Endothelial cell of umbilical vein (primary cell): ENCODE measurements around the gene ZFYVE28. TPM values are rescaled to one million over a fixed set of nuclear protein-coding genes. Genes with fewer than 3 reads are reported as not detected.

Experiments
- BruUV-seq: library from RNA; stranded (reverse); fragments of 400-500 nt; replicated peaks from 2 replicates; lab custom pipeline; 2021; lab: Mats Ljungman, UMichigan
- CTCF ChIA-PET: fragments of 300-600, 350-600 bp; sonication (Branson Sonifier 250); formaldehyde crosslinking; loops from one replicate; lab custom pipeline; 2021; ENCODE audit warnings: antibody characterized with exemption, inconsistent platforms; lab: Charles Lee
- POLR2A ChIA-PET: fragments of 300-600, 350-600 bp; sonication (Branson Sonifier 250); formaldehyde crosslinking; loops from one replicate; lab custom pipeline; 2021; ENCODE audit warnings: antibody characterized with exemption, inconsistent platforms; lab: Charles Lee
- DNase-seq: peaks from one replicate; pipeline ENCODE4 v3.0.0-alpha.2; 2011; ENCODE audit warnings: low read depth, low spot score
- FAIRE-seq: peaks from 2 replicates; lab custom pipeline; 2011; peaks lifted over from hg19 to GRCh38; lab: Jason Lieb, UNC
- H2AFZ ChIP-seq: 2 replicates; pipeline ENCODE4 v1.6.0; 2012; ENCODE audit warnings: low read depth, low read length, control low read depth, inconsistent platforms
- H3K27ac ChIP-seq: 2 replicates; pipeline ENCODE4 v1.5.1; 2011; ENCODE audit warnings: low read depth, mild to moderate bottlenecking, control low read depth, low read length, moderate library complexity; ENCODE audit not compliant: insufficient read depth
- H3K27me3 ChIP-seq, 2 experiments: 2 replicates each; pipeline versions ENCODE4 v1.6.0 to v1.6.1; 2011; ENCODE audit warnings: low read length in 2 of 2, mixed read lengths in 1 of 2; ENCODE audit not compliant: control insufficient read depth in 2 of 2, insufficient read depth in 2 of 2
- H3K36me3 ChIP-seq, 2 experiments: 2 replicates in 1 of 2; 3 replicates in 1 of 2; pipeline ENCODE4 v1.5.1; 2011; ENCODE audit warnings: low read length in 2 of 2, mild to moderate bottlenecking in 1 of 2, moderate library complexity in 1 of 2; ENCODE audit not compliant: control insufficient read depth in 2 of 2, insufficient read depth in 2 of 2; ENCODE audit errors: extremely low read depth in 1 of 2
- H3K4me1 ChIP-seq: 3 replicates; pipeline ENCODE4 v1.5.1; 2011; ENCODE audit warnings: mild to moderate bottlenecking, low read length; ENCODE audit not compliant: control insufficient read depth, insufficient read depth; ENCODE audit errors: extremely low read depth
- H3K4me2 ChIP-seq: 2 replicates; pipeline ENCODE4 v1.6.1; 2011; ENCODE audit warnings: low read length, control low read depth, mixed read lengths; ENCODE audit not compliant: insufficient read depth
- H3K4me3 ChIP-seq, 3 experiments: fragments of 200-600 bp in 1 of 3; sonication (generic), shearing (Covaris generic) in 1 of 3; replicated peaks in 1 of 3; 2 replicates each; pipeline ENCODE4 v1.5.1; 2011 to 2016; ENCODE audit warnings: control low read depth in 3 of 3, low read length in 3 of 3, mild to moderate bottlenecking in 2 of 3, inconsistent platforms in 1 of 3, low read depth in 1 of 3, moderate library complexity in 1 of 3; ENCODE audit not compliant: insufficient read depth in 1 of 3
- H3K79me2 ChIP-seq: 2 replicates; pipeline ENCODE4 v1.6.0; 2012; ENCODE audit warnings: low read length, inconsistent platforms; ENCODE audit not compliant: control insufficient read depth, insufficient read depth
- H3K9ac ChIP-seq: replicated peaks from 2 replicates; pipeline ENCODE3; 2011; ENCODE audit warnings: low read length, control low read depth; ENCODE audit not compliant: insufficient read depth; ENCODE audit errors: extremely low read depth
- H3K9me1 ChIP-seq: replicated peaks from 3 replicates; pipeline ENCODE4 v1.6.0; 2011; ENCODE audit warnings: mild to moderate bottlenecking, low read length; ENCODE audit not compliant: control insufficient read depth, insufficient read depth; ENCODE audit errors: extremely low read depth
- H3K9me3 ChIP-seq: replicated peaks from 2 replicates; pipeline ENCODE4 v1.5.1; 2012; ENCODE audit warnings: low read length, inconsistent platforms; ENCODE audit not compliant: control insufficient read depth, insufficient read depth
- H4K20me1 ChIP-seq: replicated peaks from 2 replicates; pipeline ENCODE3; 2011; ENCODE audit warnings: mild to moderate bottlenecking, low read length; ENCODE audit not compliant: control insufficient read depth, insufficient read depth; ENCODE audit errors: extremely low read depth
- CTCF ChIP-seq, 2 donors: IDR thresholded peaks; 1 replicate in 1 of 2; 2 replicates in 1 of 2; pipeline ENCODE4 v1.5.1; 2011; ENCODE audit warnings: low read length in 2 of 2, mild to moderate bottlenecking in 2 of 2, moderate library complexity in 2 of 2, control low read depth in 1 of 2, inconsistent platforms in 1 of 2, low read depth in 1 of 2; ENCODE audit not compliant: insufficient read depth in 1 of 2; ENCODE audit errors: extremely low read depth in 1 of 2
- EZH2 ChIP-seq: IDR thresholded peaks from 2 replicates; pipeline ENCODE4 v1.6.1; 2012; ENCODE audit warnings: borderline replicate concordance, low read depth, mild to moderate bottlenecking, moderate library complexity, low read length, inconsistent platforms; ENCODE audit not compliant: severe bottlenecking
- FOS ChIP-seq: IDR thresholded peaks from 2 replicates; pipeline ENCODE4 v1.6.1; 2011; ENCODE audit warnings: mild to moderate bottlenecking, low read length, moderate library complexity, borderline replicate concordance; ENCODE audit not compliant: insufficient read depth
- GATA2 ChIP-seq: IDR thresholded peaks from 2 replicates; pipeline ENCODE4 v1.7.0; 2011; ENCODE audit warnings: low read depth, mild to moderate bottlenecking, moderate library complexity, mixed read lengths, low read length; ENCODE audit not compliant: insufficient read length, insufficient read depth
- JUN ChIP-seq: IDR thresholded peaks from 2 replicates; pipeline ENCODE4 v1.6.1; 2011; ENCODE audit warnings: borderline replicate concordance, low read depth; ENCODE audit not compliant: insufficient read length, insufficient read depth
- MYC ChIP-seq: IDR thresholded peaks from one replicate; pipeline ENCODE4 v1.6.1; 2011; ENCODE audit warnings: mild to moderate bottlenecking, low read depth, low read length
- POLR2A ChIP-seq: IDR thresholded peaks from 2 replicates; pipeline ENCODE4 v1.6.1; 2012; ENCODE audit warnings: low read depth, mild to moderate bottlenecking, control low read depth, low read length
- POLR2AphosphoS5 ChIP-seq: IDR thresholded peaks from 2 replicates; pipeline ENCODE4 v1.6.1; 2012; ENCODE audit warnings: low read depth, mild to moderate bottlenecking, control low read depth, low read length, moderate library complexity; ENCODE audit not compliant: insufficient read depth
- dilution Hi-C: fragments of 300-500 bp; cut with MboI; formaldehyde crosslinking; loops from one replicate; pipeline ENCODE4 v1.15.0; 2019; ENCODE audit warnings: low sequenced_read_pairs; ENCODE audit not compliant: extremely low pct_ligation_motif_present
- intact Hi-C: fragments of 100-400 bp; cut with micrococcal nuclease; formaldehyde crosslinking; loops from one replicate; pipeline ENCODE4 v1.10.0; 2022
- polyA plus RNA-seq, 4 experiments: library from polyadenylated mRNA; depleted of rRNA in 3 of 4; stranded (reverse) in 3 of 4; unstranded in 1 of 4; fragments of >200 nt; gene quantifications; 2 replicates each; pipeline versions ENCODE4 v1.2.1 to v1.2.3, GENCODE V29; 2011 to 2012; ENCODE audit warnings: missing spikeins in 1 of 4
- total RNA-seq: library from RNA; stranded (reverse); gene quantifications from 2 replicates; pipeline ENCODE4 v1.2.3, GENCODE V29; 2021
- TF ChIP-seq, protein P1 (sequence below): IDR thresholded peaks from 2 replicates; pipeline ENCODE4 v1.6.1; 2011; ENCODE audit not compliant: insufficient read depth, insufficient read length

The ZFYVE28 gene
- total and polyA plus RNA-seq, 2 donors (not counting 3 experiments of a cell fraction or from before 2014, with no cell fraction given) = 5.8 to 7.1 TPM

DNA sequence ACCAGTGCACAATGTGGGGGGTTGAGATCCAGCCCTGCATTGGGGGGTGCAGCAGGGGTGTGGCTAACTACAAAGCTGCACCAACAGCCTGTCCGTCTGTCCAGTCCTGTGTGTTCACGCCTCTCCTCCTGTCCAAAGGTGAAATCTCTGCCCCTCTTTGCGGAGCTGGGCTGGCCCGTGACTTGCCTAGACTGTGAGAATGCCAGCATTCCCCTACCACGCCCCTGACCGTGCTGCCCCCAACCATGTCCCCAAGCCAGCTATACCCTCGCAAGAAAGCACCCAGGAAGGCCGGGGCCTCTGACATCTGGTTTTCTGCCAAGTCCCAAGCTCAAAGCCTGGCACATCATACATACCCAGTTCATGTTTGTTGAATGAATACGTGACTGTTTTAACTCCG lies 19.2 kb downstream of the ZFYVE28 start:
- Histone ChIP-seq H4K20me1 (no peaks in the 10 kb centered on the region), H3K4me2 (no peak overlapping the region), H3K4me3 (no peak overlapping the region), H3K36me3 (no peaks in the 10 kb centered on the region), H2AFZ (no peak overlapping the region), H3K27me3 (no peaks in the 10 kb centered on the region), H3K79me2 (peaks cover 6% of the 10 kb centered on the region), H3K9me1 (no peaks in the 10 kb centered on the region), H3K4me1 (peaks cover 15% of the 10 kb centered on the region), H3K9me3 (no peaks in the 10 kb centered on the region), H3K9ac (no peak overlapping the region), H3K27ac (no peak overlapping the region)
- intact Hi-C loops (no loop called here), dilution Hi-C loops (no loop called here)
- TF ChIP-seq CTCF (IDR thresholded peaks at IDR 0.05; ENCODE audit: extremely low read depth in 1 of 2, insufficient read depth in 1 of 2, low read depth in 1 of 2, low read length in 2 of 2) = no peak
- TF ChIP-seq FOS = no peak
- TF ChIP-seq JUN = no peak
- no peak for TF ChIP-seq GATA2
- TF ChIP-seq POLR2A = no peak
- TF ChIP-seq EZH2 = no peak
- no peak for TF ChIP-seq POLR2AphosphoS5
- TF ChIP-seq, protein P1, sequence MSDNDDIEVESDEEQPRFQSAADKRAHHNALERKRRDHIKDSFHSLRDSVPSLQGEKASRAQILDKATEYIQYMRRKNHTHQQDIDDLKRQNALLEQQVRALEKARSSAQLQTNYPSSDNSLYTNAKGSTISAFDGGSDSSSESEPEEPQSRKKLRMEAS = no peak
- TF ChIP-seq MYC = no peak
- BruUV-seq = no TSS peak
- CTCF ChIA-PET = interaction anchor here (0.8 kb wide), 1 partner anchor 14 kb away, joined by 3 read pairs; no protein-coding TSS in a partner anchor
- POLR2A ChIA-PET = no interaction called here
- no peak for FAIRE-seq
- DNase-seq = no peak
